ENCODE data around the gene PIGL.
A peak's percentile ranks its signal among the peaks of the same experiment; 100 is the strongest.

PIGL gene

DNA sequence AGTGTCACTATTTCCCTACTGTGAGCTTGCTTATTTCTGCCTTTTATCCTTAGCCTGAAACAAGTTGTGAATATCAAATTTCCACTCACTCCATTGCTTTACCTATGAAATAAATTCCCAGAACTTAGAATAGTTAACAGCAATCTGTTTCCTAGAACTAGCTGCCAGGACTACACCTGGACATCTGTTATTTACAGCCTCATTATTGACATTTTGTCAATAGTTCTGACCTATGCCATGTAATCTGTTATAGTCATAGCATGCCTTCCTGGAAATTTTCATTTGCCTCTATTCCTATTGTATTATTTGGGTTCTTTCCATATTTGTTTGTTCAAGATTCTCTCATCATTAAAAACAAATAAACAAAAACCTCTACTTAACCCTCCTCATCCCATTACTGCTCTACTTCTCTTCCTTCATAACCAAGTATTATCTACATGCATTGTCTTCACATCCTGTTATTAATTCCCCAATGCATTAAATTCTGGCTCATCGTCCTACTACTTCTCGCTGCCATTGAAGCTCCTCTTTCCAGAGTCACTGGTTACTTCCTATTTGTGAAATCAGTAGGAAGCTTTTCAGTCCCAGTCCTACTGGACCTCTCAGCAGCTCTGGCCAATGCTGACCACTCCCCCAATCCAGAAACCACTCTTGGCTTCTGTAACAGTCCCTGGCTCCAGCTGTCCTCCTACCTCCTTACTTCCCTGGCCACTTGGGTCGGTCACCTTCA is 55.3 kb downstream of the PIGL start:
- no peak for DNase-seq (ENCODE audit: low read depth, low spot score)
- TF ChIP-seq, protein P1, sequence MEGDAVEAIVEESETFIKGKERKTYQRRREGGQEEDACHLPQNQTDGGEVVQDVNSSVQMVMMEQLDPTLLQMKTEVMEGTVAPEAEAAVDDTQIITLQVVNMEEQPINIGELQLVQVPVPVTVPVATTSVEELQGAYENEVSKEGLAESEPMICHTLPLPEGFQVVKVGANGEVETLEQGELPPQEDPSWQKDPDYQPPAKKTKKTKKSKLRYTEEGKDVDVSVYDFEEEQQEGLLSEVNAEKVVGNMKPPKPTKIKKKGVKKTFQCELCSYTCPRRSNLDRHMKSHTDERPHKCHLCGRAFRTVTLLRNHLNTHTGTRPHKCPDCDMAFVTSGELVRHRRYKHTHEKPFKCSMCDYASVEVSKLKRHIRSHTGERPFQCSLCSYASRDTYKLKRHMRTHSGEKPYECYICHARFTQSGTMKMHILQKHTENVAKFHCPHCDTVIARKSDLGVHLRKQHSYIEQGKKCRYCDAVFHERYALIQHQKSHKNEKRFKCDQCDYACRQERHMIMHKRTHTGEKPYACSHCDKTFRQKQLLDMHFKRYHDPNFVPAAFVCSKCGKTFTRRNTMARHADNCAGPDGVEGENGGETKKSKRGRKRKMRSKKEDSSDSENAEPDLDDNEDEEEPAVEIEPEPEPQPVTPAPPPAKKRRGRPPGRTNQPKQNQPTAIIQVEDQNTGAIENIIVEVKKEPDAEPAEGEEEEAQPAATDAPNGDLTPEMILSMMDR (IDR thresholded peaks at IDR 0.05; ENCODE audit: low read depth, low read length) = no peak
- in situ Hi-C loops (cut with HindIII; ENCODE audit: low sequenced_read_pairs) = no loop called here
- no peak overlapping the region for H3K4me3 ChIP-seq (ENCODE audit: low read depth, low read length)

DNA sequence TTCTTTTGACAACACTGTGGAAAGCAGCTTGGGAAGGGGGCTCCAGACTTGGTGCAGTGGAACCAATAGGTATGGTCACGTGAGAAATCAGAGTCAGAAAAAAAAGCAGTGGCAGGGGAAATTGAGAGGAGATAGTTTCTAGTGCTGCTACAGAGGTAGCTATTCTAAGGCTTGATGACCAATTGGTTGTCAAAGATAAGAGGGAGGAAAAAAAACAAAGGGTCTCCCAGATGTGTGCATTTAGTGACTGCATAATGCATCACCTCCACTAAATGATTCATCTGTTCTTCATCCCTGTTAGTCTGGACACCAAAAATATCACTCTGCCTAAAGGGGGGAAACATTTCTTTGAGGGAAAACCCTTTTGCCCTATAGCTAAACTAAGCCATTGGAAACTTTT is 56.5 kb downstream of the PIGL start:
- H3K4me3 ChIP-seq (ENCODE audit: low read depth, low read length) = no peak overlapping the region
- peak; percentile 55 for DNase-seq (ENCODE audit: low read depth, low spot score)
- TF ChIP-seq, protein P1 (IDR thresholded peaks at IDR 0.05; ENCODE audit: low read depth, low read length) = no peak
- in situ Hi-C loops (cut with HindIII; ENCODE audit: low sequenced_read_pairs) = no loop called here

DNA sequence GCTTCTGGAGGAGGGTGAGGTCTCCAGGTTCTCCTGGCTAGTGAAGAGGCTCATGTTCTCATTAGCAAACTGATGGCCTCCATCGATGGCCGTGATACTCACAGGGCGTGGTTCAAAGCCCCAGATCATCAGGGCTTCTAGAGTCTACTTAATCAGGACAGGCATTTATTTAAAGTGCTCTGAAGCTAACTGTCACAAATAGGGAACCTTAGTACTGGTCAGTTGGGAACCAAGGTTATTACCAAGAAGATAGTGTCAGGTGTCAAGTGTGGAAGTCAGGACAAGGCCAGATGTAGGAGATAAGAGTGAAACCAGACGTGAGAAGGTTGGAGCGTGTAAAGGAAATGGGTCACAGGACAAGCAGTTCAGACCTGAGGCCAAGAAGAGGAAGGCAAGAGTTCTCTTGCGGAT is 56.9 kb downstream of the PIGL start:
- DNase-seq (ENCODE audit: low read depth, low spot score) = no peak
- TF ChIP-seq, protein P1 (IDR thresholded peaks at IDR 0.05; ENCODE audit: low read depth, low read length) = no peak
- in situ Hi-C loops (cut with HindIII; ENCODE audit: low sequenced_read_pairs) = no loop called here
- H3K4me3 ChIP-seq (ENCODE audit: low read depth, low read length) = no peak overlapping the region

DNA sequence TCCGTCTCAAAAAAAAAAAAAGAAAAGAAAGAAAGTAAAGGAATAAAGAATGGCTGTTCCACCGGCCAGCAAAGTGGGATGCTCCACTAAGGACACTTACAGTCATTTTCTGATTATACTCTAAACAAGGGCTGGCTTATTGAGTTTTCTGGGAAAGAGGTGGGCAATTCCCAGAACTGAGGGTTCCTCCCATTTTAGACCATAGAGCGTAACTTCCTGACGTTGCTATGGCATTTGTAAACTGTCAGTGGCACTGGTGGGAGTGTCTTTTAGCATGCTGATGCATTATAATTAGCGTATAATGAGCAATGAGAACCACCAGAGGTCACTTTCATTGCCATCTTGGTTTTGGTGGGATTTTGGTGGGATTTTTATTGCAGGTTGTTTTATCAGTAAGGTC is 58.0 kb downstream of the PIGL start:
- TF ChIP-seq, protein P1 (IDR thresholded peaks at IDR 0.05; ENCODE audit: low read depth, low read length) = no peak
- no peak overlapping the region for H3K4me3 ChIP-seq (ENCODE audit: low read depth, low read length)
- DNase-seq (ENCODE audit: low read depth, low spot score) = no peak
- in situ Hi-C loops (cut with HindIII; ENCODE audit: low sequenced_read_pairs) = no loop called here

DNA sequence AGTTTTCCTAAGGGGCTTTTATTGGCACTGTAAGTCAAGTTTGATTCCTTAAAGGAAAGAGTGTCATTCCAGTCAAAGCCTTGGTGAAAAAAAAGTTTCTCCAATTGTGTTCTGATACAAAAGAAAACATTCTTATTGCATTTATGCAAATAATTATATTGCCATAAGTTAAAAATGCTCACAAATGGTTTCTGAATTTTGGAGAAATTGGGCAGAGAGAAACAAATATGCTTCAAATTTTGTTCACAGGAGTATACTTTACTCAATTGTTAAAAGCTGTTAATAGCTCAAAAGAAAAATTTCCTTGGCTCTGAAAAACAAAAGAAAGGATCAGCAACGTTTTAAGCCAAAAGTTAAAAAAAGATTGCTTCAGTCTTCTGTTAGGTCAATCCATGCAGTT is 60.2 kb downstream of the PIGL start:
- H3K4me3 ChIP-seq (ENCODE audit: low read depth, low read length) = no peak overlapping the region
- in situ Hi-C loops (cut with HindIII; ENCODE audit: low sequenced_read_pairs) = no loop called here
- no peak for DNase-seq (ENCODE audit: low read depth, low spot score)
- TF ChIP-seq, protein P1 (IDR thresholded peaks at IDR 0.05; ENCODE audit: low read depth, low read length) = no peak

DNA sequence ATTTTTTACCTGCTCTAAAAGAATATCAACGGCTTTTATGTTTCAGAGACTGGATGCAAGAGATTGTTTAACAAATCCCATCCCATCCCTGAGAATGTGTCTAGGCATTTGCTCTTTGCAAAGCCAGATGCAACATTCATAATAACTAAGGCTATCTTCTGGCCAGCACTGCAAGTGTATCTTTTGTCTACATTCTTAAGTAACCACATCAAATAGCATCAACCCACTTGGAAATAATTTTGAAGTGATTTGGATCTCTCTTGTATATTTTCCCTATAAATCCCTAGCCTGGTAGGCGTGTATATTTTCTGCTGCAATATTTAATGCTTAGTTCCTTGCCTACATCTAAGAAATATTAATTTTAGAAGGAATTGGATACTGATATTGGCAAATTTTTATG is 64.3 kb downstream of the PIGL start:
- TF ChIP-seq, protein P1 (IDR thresholded peaks at IDR 0.05; ENCODE audit: low read depth, low read length) = no peak
- in situ Hi-C loops (cut with HindIII; ENCODE audit: low sequenced_read_pairs) = no loop called here
- H3K4me3 ChIP-seq (ENCODE audit: low read depth, low read length) = no peak overlapping the region
- peak; percentile 87 for DNase-seq (ENCODE audit: low read depth, low spot score)
